ENCODE data around the gene ANKRD55.
"Not testable (repeated sequence)": the region's sequence is repeated elsewhere in the genome, so short reads cannot be mapped to it uniquely, and the experiment has no call there.

ANKRD55 gene

GRCh38 chr5:56100439-56101176 lies 132.5 kb downstream of the ANKRD55 start:
- no peak for DNase-seq

- no peak for DNase-seq
Measured at GRCh38 chr5:56099346-56099745, 133.8 kb downstream of the ANKRD55 start.

GRCh38 chr5:56097055-56097454 lies 136.1 kb downstream of the ANKRD55 start:
- DNase-seq = no peak

GRCh38 chr5:56095579-56096102 lies 137.5 kb downstream of the ANKRD55 start:
- no peak for DNase-seq

GRCh38 chr5:56094579-56095361 lies 138.4 kb downstream of the ANKRD55 start:
- DNase-seq = peak; percentile 79

- DNase-seq = no peak
Measured at GRCh38 chr5:56093970-56094369, 139.2 kb downstream of the ANKRD55 start.

GRCh38 chr5:56092115-56092514 lies 141.0 kb downstream of the ANKRD55 start:
- DNase-seq = no peak

GRCh38 chr5:56091664-56092063 lies 141.5 kb downstream of the ANKRD55 start:
- no peak for DNase-seq

- DNase-seq = no peak
Measured at GRCh38 chr5:56090793-56091460, 142.2 kb downstream of the ANKRD55 start.

GRCh38 chr5:56088967-56089829 lies 143.9 kb downstream of the ANKRD55 start:
- DNase-seq = no peak

- no peak for DNase-seq
Measured at GRCh38 chr5:56088431-56088949, 144.6 kb downstream of the ANKRD55 start.

- no peak for DNase-seq
Measured at GRCh38 chr5:56085193-56085592, 147.9 kb downstream of the ANKRD55 start.

GRCh38 chr5:56083286-56083854 lies 149.8 kb downstream of the ANKRD55 start:
- DNase-seq = no peak

- DNase-seq = not testable (repeated sequence)
Measured at GRCh38 chr5:56081053-56081642, 152.0 kb downstream of the ANKRD55 start.

- no peak for DNase-seq
Measured at GRCh38 chr5:56080375-56081052, 152.6 kb downstream of the ANKRD55 start.

GRCh38 chr5:56079157-56079500 lies 154.0 kb downstream of the ANKRD55 start:
- not testable (repeated sequence) for DNase-seq

- DNase-seq = no peak
Measured at GRCh38 chr5:56078278-56079156, 154.6 kb downstream of the ANKRD55 start.

GRCh38 chr5:56077796-56078233 lies 155.3 kb downstream of the ANKRD55 start:
- DNase-seq = no peak

GRCh38 chr5:56076486-56076885 lies 156.6 kb downstream of the ANKRD55 start:
- DNase-seq = no peak

GRCh38 chr5:56075361-56075760 lies 157.8 kb downstream of the ANKRD55 start:
- DNase-seq = no peak

All from activated CD4-positive, alpha-beta T cell treated with anti-CD3 and anti-CD28 coated beads, Interleukin-2, amount 50 U/mL, for 4 hours (primary cell).